G401 (cell line): Measurements from ENCODE around the gene CAPN3. TPM values are rescaled to one million over a fixed set of nuclear protein-coding genes. Genes with fewer than 3 reads are reported as not detected.
A peak's percentile ranks its signal among the peaks of the same experiment; 100 is the strongest.

Source experiments
- DNase-seq: peaks from one replicate; pipeline ENCODE4 v3.0.0-alpha.2; 2015; ENCODE audit warnings: low spot score
- in situ Hi-C: cut with HindIII; loops from 2 replicates; pipeline ENCODE4 v1.10.0; 2016; ENCODE audit warnings: low sequenced_read_pairs, mixed read lengths
- total RNA-seq: library from RNA; depleted of rRNA; stranded (reverse); fragments of >200 nt; shearing (Covaris generic); gene quantifications from 2 replicates; pipeline ENCODE4 v1.2.3, GENCODE V29; 2014

Gene CAPN3
- total RNA-seq, 1 experiment from 2014 or later, result 0.27 TPM

GRCh38 chr15:42385206-42385979, 26.1 kb downstream of the CAPN3 start:
- in situ Hi-C loops, result no loop called here
- peak; percentile 19 for DNase-seq

DNA sequence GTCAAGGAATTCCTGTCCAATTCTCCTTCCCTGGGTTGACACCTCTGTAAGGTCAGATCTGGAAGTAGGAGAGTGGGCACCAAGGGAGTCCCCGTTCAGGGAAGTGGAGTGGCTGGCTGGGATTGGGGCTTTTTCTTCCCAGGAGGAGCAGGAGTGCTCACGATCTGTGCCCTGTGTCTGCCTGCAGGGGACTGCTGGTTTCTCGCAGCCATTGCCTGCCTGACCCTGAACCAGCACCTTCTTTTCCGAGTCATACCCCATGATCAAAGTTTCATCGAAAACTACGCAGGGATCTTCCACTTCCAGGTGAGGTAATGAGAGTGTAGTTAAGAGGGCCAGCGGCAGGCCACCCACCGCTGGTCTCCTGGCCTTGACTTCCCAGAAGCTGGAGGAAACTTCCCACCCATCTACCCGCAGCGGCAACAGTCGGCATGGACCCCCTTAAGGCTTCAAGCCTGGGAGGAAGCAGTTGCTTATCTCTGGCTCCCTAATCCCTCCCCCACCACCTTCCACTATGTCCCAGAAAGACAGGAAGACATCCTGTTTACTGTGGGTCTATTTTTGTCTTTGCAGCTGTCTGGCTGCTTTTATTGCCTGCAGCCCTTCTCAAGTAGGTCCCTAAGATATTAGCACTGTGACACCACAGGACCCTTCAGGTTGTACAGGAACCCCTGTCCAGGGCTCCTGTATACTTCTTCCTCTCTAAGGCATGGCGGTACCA, 26.8 kb downstream of the CAPN3 start:
- DNase-seq, result no peak
- in situ Hi-C loops, result no loop called here

DNA sequence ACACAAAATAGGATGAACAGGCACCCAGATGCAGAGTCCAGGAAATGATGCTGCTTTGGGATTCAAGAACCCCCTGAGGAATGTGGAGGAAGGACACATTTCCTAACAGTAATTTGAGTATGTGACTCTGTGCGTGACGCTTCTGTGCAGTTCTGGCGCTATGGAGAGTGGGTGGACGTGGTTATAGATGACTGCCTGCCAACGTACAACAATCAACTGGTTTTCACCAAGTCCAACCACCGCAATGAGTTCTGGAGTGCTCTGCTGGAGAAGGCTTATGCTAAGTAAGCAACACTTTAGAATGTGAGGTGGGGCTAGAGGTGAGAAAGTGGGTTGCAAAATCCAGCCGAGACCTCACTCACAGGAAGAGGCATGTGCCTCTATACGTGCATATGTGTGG, 28.3 kb downstream of the CAPN3 start:
- DNase-seq, result no peak

GRCh38 chr15:42392309-42393024, 33.2 kb downstream of the CAPN3 start:
- no peak for DNase-seq
- in situ Hi-C loops, result no loop called here

More for the DNA sequence above, 28.3 kb downstream of the CAPN3 start:
- in situ Hi-C loops, result no loop called here

GRCh38 chr15:42394106-42394505, 34.8 kb downstream of the CAPN3 start:
- in situ Hi-C loops, result no loop called here
- DNase-seq, result no peak

DNA sequence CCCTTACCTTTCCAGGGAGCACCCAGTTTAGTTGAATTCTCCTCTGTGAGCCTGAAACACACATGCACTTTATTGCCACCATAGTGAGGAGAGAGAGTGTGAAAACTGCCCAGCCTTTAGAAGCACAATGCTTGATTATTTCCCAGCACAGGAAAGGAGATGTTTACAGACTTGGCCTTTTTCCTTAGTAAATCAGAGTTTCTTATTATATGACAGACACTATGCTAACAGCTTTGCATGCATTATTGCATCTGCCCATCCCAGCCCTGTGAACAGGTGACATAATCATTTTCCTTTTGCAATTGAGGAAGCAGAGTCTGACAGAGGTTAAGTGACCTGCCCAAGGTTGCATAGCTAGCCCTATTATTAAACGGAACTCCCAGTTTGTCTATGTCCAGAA, 36.5 kb downstream of the CAPN3 start:
- in situ Hi-C loops, result no loop called here
- no peak for DNase-seq

DNA sequence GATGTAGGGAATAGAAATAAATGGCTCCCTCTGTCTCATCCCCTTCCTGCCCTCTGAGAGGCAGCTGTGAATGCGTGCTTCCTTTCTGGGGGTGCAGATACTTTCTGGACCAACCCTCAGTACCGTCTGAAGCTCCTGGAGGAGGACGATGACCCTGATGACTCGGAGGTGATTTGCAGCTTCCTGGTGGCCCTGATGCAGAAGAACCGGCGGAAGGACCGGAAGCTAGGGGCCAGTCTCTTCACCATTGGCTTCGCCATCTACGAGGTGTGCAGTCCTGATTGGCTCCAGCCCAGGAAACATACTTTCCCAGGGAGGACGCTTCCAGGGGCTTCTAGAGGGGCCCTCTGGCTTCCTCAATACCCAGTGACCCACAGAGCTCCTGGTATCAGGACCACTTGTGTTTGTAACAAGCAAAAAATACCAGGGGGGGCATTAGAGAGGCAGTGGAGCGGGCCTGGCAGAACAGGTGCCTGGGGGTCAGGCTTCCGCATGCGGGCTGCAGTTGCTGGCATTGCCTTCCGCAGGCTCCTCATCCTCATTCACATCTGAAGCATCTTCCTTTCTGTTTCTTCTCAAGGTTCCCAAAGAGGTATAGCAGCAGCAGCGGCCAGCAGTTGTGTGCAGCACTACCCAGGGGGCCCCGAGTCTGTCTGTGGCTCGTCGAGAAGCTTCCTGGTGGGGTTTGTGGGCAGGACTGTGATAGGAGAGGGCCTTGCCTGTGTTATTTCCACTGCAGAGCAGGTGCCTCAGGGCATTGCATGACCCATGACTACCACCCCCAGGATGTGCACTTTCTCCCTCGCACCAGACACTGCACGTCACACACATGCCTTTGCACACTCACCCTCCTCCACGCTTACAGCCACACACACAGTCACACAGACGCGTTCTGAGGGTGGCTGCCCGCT, 42.5 kb downstream of the CAPN3 start:
- DNase-seq, result no peak
- in situ Hi-C loops, result no loop called here

DNA sequence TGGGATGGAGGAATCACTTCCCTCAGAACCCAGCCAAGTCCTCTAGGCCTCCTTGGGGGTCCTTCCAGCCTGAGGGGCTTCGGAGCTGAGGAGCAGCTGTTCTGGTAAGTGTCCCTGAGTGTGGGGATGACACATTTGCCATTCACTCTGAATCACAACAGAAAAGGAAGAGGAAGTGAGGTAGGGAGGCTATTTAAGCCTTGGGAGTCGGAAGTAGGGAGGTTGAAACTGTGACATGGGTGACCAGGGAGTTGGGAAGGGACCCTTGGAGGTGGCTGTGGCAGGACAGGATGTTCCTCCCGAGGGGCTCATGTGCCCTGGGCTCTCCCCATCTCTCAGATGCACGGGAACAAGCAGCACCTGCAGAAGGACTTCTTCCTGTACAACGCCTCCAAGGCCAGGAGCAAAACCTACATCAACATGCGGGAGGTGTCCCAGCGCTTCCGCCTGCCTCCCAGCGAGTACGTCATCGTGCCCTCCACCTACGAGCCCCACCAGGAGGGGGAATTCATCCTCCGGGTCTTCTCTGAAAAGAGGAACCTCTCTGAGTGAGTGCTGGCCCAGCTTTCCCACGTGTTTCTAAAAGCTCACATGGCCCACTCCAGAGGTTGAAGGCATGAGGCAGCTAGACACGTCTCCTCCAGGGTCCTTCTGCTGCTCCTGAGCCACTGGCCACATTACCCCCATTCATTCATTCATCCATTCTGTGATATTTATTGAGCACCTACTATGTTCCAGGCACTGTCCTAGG, 43.3 kb downstream of the CAPN3 start:
- in situ Hi-C loops, result no loop called here

DNA sequence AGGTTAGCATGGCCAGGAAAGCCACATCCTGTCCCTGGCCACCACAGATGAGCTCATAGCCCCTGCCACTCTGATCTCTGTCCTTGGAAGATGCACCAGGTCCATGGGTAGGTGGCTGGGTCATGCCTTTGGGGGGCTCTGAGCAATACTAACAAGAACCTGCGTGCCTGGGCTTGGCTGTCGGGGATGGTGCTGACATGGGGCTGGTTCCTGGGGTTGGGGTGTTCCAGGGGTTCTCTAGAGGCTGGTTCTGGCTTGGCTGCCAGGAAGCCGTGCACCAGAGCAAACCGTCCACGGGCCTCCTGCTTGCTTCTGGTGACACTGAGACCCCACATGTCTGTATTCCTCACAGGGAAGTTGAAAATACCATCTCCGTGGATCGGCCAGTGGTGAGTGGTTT, 44.1 kb downstream of the CAPN3 start:
- in situ Hi-C loops, result no loop called here
- no peak for DNase-seq

More for the DNA sequence above, 43.3 kb downstream of the CAPN3 start:
- DNase-seq, result no peak

GRCh38 chr15:42404461-42405235, 45.3 kb downstream of the CAPN3 start:
- DNase-seq, result peak; percentile 12
- in situ Hi-C loops, result no loop called here

DNA sequence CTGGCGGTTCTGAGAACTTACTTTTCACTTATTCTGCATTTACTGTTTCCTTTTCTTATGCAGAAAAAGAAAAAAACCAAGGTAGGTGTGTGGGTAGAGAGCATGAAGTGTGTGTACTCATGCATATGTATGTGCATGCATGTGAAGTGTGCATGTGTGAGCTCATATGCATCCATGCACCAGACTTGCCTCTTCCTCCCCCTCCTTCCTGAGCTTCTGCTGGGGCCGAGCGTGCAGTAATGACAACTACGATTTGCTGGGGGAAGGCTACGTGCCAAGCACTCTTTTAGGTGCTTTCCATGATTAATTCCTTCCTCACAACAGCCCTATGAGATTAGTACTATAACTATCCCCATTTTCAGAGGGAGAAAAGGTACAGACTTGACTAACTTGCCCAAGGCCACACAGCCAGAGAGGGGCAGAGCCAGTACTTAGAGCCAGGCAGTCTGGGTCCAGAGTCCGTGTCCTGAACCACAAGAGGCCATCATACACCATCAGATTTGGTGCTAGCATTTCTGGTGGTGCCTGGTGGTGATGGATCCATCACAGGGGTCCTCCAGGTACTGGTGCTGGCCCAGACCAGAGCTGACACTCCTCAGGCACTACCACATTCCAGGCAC, 46.7 kb downstream of the CAPN3 start:
- in situ Hi-C loops, result no loop called here
- DNase-seq, result no peak

DNA sequence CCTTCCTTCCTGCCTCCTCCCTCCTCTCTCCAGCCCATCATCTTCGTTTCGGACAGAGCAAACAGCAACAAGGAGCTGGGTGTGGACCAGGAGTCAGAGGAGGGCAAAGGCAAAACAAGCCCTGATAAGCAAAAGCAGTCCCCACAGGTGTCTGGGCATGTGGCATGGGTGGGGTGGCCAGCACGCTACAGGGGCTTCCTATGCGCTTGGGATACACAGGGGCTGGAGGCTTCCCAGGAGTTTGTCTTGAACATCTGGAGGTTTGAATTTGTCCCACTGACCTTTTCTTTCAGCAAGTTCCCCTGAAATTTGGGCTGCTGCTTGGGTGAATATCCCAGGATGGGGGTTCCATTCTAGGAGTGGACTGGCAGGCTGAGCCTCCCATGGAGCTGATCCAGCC, 48.9 kb downstream of the CAPN3 start:
- in situ Hi-C loops, result no loop called here
- no peak for DNase-seq

DNA sequence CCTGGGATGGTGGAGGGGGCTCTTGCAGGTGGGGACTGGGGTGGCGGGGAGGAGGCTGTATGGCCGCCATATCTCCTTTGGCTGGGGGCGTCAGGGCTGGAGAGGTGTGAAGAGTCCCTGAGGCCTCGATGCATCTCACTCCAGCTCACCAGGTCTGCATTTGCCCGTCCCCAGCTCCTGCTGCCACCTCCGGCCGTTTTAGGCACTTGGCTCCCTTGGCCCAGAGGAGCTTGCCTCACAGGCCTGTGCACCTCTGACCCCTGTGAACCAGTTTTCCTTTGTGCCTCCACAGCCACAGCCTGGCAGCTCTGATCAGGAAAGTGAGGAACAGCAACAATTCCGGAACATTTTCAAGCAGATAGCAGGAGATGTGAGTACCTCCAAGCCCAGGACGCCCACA, 49.7 kb downstream of the CAPN3 start:
- no peak for DNase-seq
- in situ Hi-C loops, result no loop called here

- no peak for DNase-seq
- in situ Hi-C loops, result no loop called here
Measured at GRCh38 chr15:42411884-42412283, 52.6 kb downstream of the CAPN3 start.

DNA sequence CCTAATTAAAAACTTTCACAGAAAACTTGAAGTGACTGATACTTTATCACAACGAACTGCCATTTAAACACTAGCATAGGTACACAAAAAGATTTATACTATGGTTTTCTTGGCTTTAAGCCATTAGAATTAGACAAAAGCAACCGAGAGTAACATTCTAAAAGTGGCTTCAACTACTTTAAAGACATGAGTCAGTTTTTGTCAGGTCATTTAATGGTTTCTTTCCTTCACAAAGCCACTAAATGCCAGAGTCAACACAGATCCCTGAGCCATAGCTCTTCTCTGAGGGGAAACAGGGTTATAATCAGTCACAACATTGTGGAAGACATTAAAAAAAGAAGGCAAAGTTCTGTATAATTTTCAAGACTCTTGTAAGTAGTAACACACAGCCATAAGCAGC, 54.6 kb downstream of the CAPN3 start:
- DNase-seq, result no peak
- in situ Hi-C loops, result no loop called here

GRCh38 chr15:42419369-42419768, 60.1 kb downstream of the CAPN3 start:
- no peak for DNase-seq
- in situ Hi-C loops, result no loop called here

- in situ Hi-C loops, result no loop called here
- no peak for DNase-seq
Measured at GRCh38 chr15:42421376-42421775, 62.1 kb downstream of the CAPN3 start.
